Ovary (tissue), 9 donors: ENCODE results near the gene BDP1. TPM values are rescaled to one million over a fixed set of nuclear protein-coding genes. Genes with fewer than 3 reads are reported as not detected.

Experiments
- DNase-seq, 5 donors: peaks; one replicate each; pipeline ENCODE4 v3.0.0-alpha.2; 2019 to 2020
- H3K27ac ChIP-seq, 2 donors: fragments of 200-600 bp; one replicate each; pipeline versions ENCODE4 v1.5.1 to v1.8.0; 2019 to 2022
- H3K27me3 ChIP-seq: fragments of 200-600 bp; one replicate; pipeline ENCODE4 v1.8.0; 2022
- H3K36me3 ChIP-seq: fragments of 200-600 bp; sonication (generic); one replicate; pipeline ENCODE4 v1.5.1; 2019
- H3K4me1 ChIP-seq: one replicate; pipeline ENCODE4 v1.8.1; 2013; ENCODE audit warnings: mild to moderate bottlenecking, moderate library complexity; ENCODE audit not compliant: insufficient read depth
- H3K4me3 ChIP-seq: fragments of 200-600 bp; sonication (generic); one replicate; pipeline ENCODE4 v1.5.1; 2017
- H3K9me3 ChIP-seq, 2 donors: fragments of 200-600 bp in 1 of 2; sonication (generic) in 1 of 2; one replicate each; pipeline versions ENCODE4 v1.5.1 to v1.8.1; 2013 to 2019; ENCODE audit warnings: mild to moderate bottlenecking in 1 of 2, moderate library complexity in 1 of 2
- CTCF ChIP-seq, 3 donors: fragments of 450-650 bp in 2 of 3; fragments of 200-600 bp in 1 of 3; IDR thresholded peaks; one replicate each; pipeline versions ENCODE4 v1.5.1 to v1.8.0; 2016 to 2022; ENCODE audit warnings: antibody characterized with exemption in 3 of 3, mild to moderate bottlenecking in 1 of 3
- EP300 ChIP-seq: sonication (generic); formaldehyde crosslinking; IDR thresholded peaks from one replicate; pipeline ENCODE4 v1.6.1; 2017; ENCODE audit warnings: antibody characterized with exemption
- POLR2A ChIP-seq: fragments of 450-650 bp; IDR thresholded peaks from one replicate; pipeline ENCODE4 v1.6.1; 2017; ENCODE audit warnings: antibody characterized with exemption, mild to moderate bottlenecking, moderate library complexity
- WGBS, 3 donors: extraction: QIAGEN DNeasy Blood & Tissue Kit in 1 of 3; methylation state at CpG; one replicate each; pipeline versions ENCODE4 v1.1.5 to v1.1.7; 2013 to 2017; 5-methylcytosine and 5-hydroxymethylcytosine counted together
- intact Hi-C, 4 donors: fragments of 100-400 bp; cut with DNase I; formaldehyde crosslinking; loops; one replicate each; pipeline versions ENCODE4 v1.11.0 to v1.15.1; 2022 to 2023
- polyA plus RNA-seq, 2 donors: library from polyadenylated mRNA; stranded (reverse); fragments of 200-250 nt in 1 of 2; fragments of 350-450 nt in 1 of 2; fragmentation: Illumina TruSeq in 1 of 2; extraction: RNeasy Lipid Tissue Mini Kit (QIAGEN cat#74804) in 1 of 2; gene quantifications; one replicate each; pipeline ENCODE4 v1.2.3, GENCODE V29; 2013 to 2014
- total RNA-seq, 7 donors: library from RNA; depleted of rRNA in 2 of 7; stranded (reverse); fragments of >200 nt in 2 of 7; fragmentation: NEBNext Ultra II Directional in 3 of 7; extraction: Animal tissue kit (Norgen Biotek cat#: 25700) in 3 of 7; gene quantifications; one replicate each; pipeline versions ENCODE4 v1.1.0 to v1.2.4, GENCODE V29; 2016 to 2023
- donor health status: DM: no; HTN: no; CAD: no; lungs with moderate emphysema.
- donor health status: DM: no; HTN: no; CAD: no.
- donor health status: Bipolar disorder and iron deficiency.
- donor health status: DM: yes; HTN: yes; CAD: no.
- donor health status: DM: no; HTN: no; CAD: no.
- donor health status: DM: yes; HTN: yes; CAD: no.

Gene BDP1
- total and polyA plus RNA-seq, 9 donors, result 8.6 to 41.6 (median 24.3) TPM

DNA sequence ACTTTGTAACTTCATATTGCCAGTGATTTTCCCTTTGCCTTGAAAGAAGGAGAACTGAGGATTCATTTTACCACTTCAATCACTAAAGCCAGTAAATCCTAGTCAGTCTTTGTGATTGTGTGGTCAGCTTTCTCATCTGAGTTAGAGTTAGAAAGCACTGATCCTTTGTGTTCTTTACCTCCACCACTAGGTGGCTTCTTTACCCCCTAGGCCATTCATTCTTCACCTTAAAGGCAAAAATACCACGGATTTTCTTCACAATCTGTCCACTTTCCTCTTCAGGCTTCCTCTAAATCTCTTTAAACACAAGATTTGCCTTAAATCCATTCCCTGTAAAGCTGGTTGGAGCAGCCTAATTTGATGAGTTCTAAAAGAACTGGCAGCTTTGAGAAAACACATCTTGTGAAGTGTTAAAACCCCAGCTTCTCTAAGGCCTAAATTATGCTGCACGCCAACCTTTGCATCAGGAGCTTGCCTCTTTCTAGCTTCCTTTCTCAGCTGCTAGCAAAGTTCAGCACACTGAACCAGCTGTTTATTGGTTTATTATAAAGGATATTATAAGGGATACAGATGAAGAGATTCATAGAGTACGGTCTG, 20.4 kb downstream of the BDP1 start:
- Histone ChIP-seq H3K27ac (no peak overlapping the region), H3K36me3 (no peaks in the 10 kb centered on the region), H3K4me3 (no peak overlapping the region), H3K4me1 (no peaks in the 10 kb centered on the region), H3K9me3 (no peaks in the 10 kb centered on the region), H3K27me3 (no peaks in the 10 kb centered on the region)
- WGBS, 3 donors, result 69 to 71% (median 70%) methylated on average over 3 of the region's 3 CpGs
- no peak for DNase-seq
- TF ChIP-seq CTCF (IDR thresholded peaks at IDR 0.05) (no peak), EP300 (no peak), POLR2A (no peak)
- intact Hi-C loops, result no loop called here

- H3K36me3 ChIP-seq, result no peaks in the 10 kb centered on the region
- intact Hi-C loops, result no loop called here
- no peak for DNase-seq
- no peak overlapping the region for H3K4me3 ChIP-seq
- TF ChIP-seq POLR2A, result no peak
- TF ChIP-seq CTCF (IDR thresholded peaks at IDR 0.05), result no peak
- TF ChIP-seq EP300, result no peak
- H3K27me3 ChIP-seq, result no peaks in the 10 kb centered on the region
- no peak overlapping the region for H3K27ac ChIP-seq
- peaks cover 5% of the 10 kb centered on the region for H3K4me1 ChIP-seq
- H3K9me3 ChIP-seq, result no peaks in the 10 kb centered on the region
Observed at GRCh38 chr5:71481441-71481840, 26.0 kb downstream of the BDP1 start.

- H3K27ac ChIP-seq, result no peak overlapping the region
- intact Hi-C loops, result no loop called here
- no peaks in the 10 kb centered on the region for H3K27me3 ChIP-seq
- 3 to 11% (median 5%) methylated on average over 2 of the region's 2 CpGs for WGBS, 3 donors
- H3K36me3 ChIP-seq, result no peaks in the 10 kb centered on the region
- TF ChIP-seq CTCF (IDR thresholded peaks at IDR 0.05), result no peak
- no peak for TF ChIP-seq POLR2A
- no peak for TF ChIP-seq EP300
- H3K4me3 ChIP-seq, result no peak overlapping the region
- peaks cover 5% of the 10 kb centered on the region for H3K4me1 ChIP-seq
- DNase-seq, result peak in 3 of 5 donors; percentile 30 to 42 (median 33)
- H3K9me3 ChIP-seq, result no peaks in the 10 kb centered on the region
Observed at GRCh38 chr5:71482132-71482531, 26.7 kb downstream of the BDP1 start.

GRCh38 chr5:71483355-71483754, 27.9 kb downstream of the BDP1 start:
- peaks cover 5% of the 10 kb centered on the region for H3K4me1 ChIP-seq
- no peak for DNase-seq
- intact Hi-C loops, result no loop called here
- no peak overlapping the region for H3K4me3 ChIP-seq
- H3K27ac ChIP-seq, result no peak overlapping the region
- TF ChIP-seq EP300 (no peak), CTCF (IDR thresholded peaks at IDR 0.05) (no peak), POLR2A (no peak)
- no peaks in the 10 kb centered on the region for H3K36me3 ChIP-seq
- no peaks in the 10 kb centered on the region for H3K27me3 ChIP-seq
- WGBS, 3 donors, result 78 to 88% (median 83%) methylated on average over 2 of the region's 2 CpGs
- H3K9me3 ChIP-seq, result no peaks in the 10 kb centered on the region
